Astrocyte (in vitro differentiated cells and primary cell): ENCODE measurements around the gene KLLN.
"Not testable (repeated sequence)": the region's sequence is repeated elsewhere in the genome, so short reads cannot be mapped to it uniquely, and the experiment has no call there.

Experiments used
- CTCF ChIP-seq: IDR thresholded peaks from 2 replicates; pipeline ENCODE4 v1.5.1; 2011; ENCODE audit warnings: low read depth, mild to moderate bottlenecking, inconsistent platforms, low read length, moderate library complexity; ENCODE audit not compliant: insufficient read depth
- EZH2 ChIP-seq: IDR thresholded peaks from 2 replicates; pipeline ENCODE4 v1.6.1; 2012; ENCODE audit warnings: mild to moderate bottlenecking, low read length, inconsistent platforms; ENCODE audit not compliant: insufficient read depth

- TF ChIP-seq CTCF, EZH2: not testable (repeated sequence)
Observed at GRCh38 chr10:87903396-87903795, 40.1 kb upstream of the KLLN start.
